ENCODE measurements around the gene DENND1A. TPM values are rescaled to one million over a fixed set of nuclear protein-coding genes. Genes with fewer than 3 reads are reported as not detected.

The DENND1A gene
- total and polyA plus RNA-seq, 2 experiments from 2014 or later, result 13.1 to 14.5 TPM

DNA sequence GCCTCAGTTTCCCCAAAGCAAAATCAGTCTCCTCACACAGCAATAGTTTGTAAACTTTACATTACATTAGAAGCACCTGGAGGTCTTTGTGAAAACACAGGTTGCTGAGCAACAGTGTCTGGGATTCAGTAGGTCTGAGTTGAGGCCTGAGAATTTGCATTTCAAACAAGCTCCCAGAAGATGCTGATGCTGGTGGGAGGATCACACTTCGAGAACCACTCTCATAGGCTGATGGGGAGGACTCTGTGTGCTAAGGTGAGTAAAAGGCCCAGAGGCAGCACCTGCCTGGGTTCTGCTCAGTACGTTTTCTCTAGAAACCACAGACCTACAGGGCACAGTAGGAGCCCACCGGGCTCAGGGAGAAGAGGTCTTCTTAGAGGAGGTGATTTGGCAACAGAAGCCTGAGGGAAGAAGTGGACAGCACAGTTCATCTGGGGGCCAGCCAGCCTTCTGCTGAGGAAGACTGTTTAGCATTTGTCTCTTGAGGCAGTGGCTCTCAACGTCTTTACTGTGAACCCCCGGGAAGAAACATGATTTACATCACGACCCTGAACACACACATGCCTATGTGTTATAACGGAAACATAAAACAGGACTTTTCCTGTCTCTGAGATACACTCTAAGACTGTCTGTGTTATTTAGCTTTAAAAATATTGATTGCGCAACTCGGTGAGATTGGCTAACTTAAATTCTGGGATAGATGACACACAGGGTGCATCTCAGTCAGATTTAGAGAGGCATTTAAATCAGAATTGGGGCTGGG lies 24.8 kb upstream of the DENND1A start:
- Histone ChIP-seq H3K9me3 (ENCODE audit: low read depth) (no peaks in the 10 kb centered on the region), H3K27ac (no peak overlapping the region), H3K27me3 (peaks cover 8% of the 10 kb centered on the region), H3K4me3 (no peak overlapping the region), H3K36me3 (no peaks in the 10 kb centered on the region), H3K4me1 (ENCODE audit: low read depth) (peaks cover 10% of the 10 kb centered on the region)
- DNase-seq (ENCODE audit: low read depth in 1 of 2, low spot score in 1 of 2), result peak in 1 of 2 donors; percentile 78
- TF ChIP-seq, protein P1, sequence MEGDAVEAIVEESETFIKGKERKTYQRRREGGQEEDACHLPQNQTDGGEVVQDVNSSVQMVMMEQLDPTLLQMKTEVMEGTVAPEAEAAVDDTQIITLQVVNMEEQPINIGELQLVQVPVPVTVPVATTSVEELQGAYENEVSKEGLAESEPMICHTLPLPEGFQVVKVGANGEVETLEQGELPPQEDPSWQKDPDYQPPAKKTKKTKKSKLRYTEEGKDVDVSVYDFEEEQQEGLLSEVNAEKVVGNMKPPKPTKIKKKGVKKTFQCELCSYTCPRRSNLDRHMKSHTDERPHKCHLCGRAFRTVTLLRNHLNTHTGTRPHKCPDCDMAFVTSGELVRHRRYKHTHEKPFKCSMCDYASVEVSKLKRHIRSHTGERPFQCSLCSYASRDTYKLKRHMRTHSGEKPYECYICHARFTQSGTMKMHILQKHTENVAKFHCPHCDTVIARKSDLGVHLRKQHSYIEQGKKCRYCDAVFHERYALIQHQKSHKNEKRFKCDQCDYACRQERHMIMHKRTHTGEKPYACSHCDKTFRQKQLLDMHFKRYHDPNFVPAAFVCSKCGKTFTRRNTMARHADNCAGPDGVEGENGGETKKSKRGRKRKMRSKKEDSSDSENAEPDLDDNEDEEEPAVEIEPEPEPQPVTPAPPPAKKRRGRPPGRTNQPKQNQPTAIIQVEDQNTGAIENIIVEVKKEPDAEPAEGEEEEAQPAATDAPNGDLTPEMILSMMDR (IDR thresholded peaks at IDR 0.05; ENCODE audit: low read depth, low read length), result no peak

DNA sequence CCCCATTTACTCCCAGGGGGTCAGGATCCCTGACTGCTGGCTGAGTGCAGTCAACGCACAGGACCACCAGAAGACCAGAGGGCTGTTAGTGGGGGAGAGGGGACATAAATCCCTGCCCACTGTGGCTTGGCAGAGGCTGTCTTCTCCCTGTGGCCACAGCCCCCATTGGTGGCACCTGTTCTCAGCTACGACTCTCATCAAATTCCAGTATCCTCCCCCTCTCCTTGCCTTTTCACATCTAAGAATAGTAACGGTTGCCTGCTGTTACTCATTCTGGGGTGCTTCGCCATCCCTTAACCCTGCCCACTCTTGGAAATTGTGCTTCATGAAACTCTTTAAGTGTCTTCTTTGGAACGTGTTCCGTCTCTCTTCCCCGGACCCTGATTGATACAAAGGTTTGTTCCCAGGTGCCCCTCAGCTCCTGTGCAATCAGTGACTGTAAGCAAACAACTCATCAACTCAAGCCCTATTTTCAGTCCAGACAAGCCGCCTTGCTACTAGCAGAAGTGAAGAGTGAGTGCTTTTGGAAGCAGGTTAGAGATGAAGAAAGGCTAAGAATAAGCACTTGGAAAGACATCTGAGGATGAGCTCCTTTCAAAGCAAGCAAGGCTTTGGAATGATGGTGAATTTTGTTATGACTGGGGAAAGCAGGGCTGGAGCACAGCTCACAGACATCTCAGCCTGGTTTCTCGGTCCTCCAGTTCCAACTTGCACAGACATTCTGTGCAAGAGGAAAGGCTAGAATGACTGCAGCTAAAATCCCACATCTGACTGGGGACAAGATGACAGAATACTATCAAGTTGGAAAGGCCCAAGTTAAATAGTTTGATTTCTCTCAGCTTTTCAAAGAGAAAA lies 22.9 kb upstream of the DENND1A start:
- Histone ChIP-seq H3K4me3 (no peak overlapping the region), H3K4me1 (ENCODE audit: low read depth) (peaks cover 10% of the 10 kb centered on the region), H3K27me3 (peaks cover 8% of the 10 kb centered on the region), H3K9me3 (ENCODE audit: low read depth) (no peaks in the 10 kb centered on the region), H3K36me3 (no peaks in the 10 kb centered on the region), H3K27ac (no peak overlapping the region)
- DNase-seq (ENCODE audit: low read depth in 1 of 2, low spot score in 1 of 2), result no peak
- TF ChIP-seq, protein P1 (IDR thresholded peaks at IDR 0.05; ENCODE audit: low read depth, low read length), result no peak

DNA sequence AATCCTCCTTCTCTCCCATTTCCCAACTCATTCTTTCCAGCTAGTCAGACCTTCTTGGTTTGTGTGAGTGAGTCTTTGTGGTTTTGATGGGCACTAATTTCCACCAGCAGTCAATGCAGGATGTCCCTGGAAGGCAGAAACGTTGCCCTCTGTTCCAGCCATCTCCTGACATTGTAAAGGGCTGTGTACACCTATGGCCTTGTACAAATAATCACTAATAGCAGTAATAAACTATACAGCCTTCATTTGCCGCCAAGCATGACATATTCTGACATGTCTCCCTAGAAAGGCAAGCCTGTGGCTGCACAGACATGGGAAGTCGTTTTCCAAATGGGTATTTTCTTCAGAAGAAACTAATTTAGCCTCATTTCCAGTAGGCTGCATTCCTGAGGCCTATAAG lies 18.4 kb upstream of the DENND1A start:
- TF ChIP-seq, protein P1 (IDR thresholded peaks at IDR 0.05; ENCODE audit: low read depth, low read length), result no peak
- Histone ChIP-seq H3K4me3 (no peak overlapping the region), H3K9me3 (ENCODE audit: low read depth) (no peaks in the 10 kb centered on the region), H3K27ac (no peak overlapping the region), H3K27me3 (no peaks in the 10 kb centered on the region), H3K4me1 (ENCODE audit: low read depth) (peaks cover 7% of the 10 kb centered on the region), H3K36me3 (no peaks in the 10 kb centered on the region)
- no peak for DNase-seq (ENCODE audit: low read depth in 1 of 2, low spot score in 1 of 2)

DNA sequence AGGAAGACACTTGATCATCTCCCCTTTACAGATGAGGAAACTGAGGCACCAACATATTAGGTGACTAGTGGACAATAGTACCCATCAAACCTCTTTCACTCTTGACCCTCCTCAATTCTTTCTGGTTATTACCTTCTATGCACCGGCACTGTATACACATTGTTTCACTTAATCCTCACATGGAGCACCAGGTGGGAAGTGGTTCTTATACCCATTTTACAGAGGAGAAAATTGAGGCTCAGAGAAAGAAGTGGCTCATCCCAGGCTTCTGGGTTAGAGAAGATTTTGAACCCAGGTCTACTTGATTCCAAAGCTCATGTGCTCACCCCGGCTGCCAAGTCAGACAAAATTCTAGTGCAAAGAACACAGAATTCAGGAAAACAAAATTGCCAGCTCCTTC lies 17.4 kb upstream of the DENND1A start:
- Histone ChIP-seq H3K36me3 (no peaks in the 10 kb centered on the region), H3K4me1 (ENCODE audit: low read depth) (no peaks in the 10 kb centered on the region), H3K27ac (no peak overlapping the region), H3K27me3 (no peaks in the 10 kb centered on the region), H3K4me3 (no peak overlapping the region), H3K9me3 (ENCODE audit: low read depth) (no peaks in the 10 kb centered on the region)
- DNase-seq (ENCODE audit: low read depth in 1 of 2, low spot score in 1 of 2), result no peak
- TF ChIP-seq, protein P1 (IDR thresholded peaks at IDR 0.05; ENCODE audit: low read depth, low read length), result no peak

DNA sequence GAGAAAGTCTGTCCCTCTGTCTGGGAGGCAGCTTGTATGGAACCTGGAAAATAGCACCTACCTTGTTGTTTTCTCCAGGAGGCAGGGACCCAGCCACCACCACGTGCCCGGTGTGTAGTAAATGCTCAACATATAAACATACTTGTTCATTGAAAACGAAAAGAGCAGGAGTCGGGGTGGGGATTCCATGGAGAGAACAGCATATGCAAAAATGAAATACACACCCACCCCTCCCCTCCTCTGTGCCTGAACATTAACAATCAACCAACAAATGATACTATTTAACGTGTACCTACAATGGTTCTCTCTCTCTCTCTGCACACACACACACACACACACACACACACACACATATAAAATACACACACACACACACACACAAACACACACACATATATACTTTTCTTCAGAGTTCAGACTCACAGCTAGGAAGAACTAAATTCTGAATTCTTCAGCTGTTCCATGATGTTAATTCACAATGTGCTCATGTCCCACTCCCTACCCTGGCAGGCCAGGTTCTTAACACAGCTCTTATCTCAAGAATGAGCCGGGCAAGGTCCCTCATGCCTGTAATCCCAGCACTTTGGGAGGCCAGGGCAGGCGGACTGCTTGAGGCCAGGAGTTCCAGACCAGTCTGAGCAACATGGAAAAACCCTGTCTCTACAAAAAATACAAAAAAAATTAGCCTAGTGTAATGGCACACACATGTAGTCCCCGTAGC lies 16.3 kb upstream of the DENND1A start:
- Histone ChIP-seq H3K36me3 (no peaks in the 10 kb centered on the region), H3K27ac (no peak overlapping the region), H3K4me1 (ENCODE audit: low read depth) (no peaks in the 10 kb centered on the region), H3K9me3 (ENCODE audit: low read depth) (no peaks in the 10 kb centered on the region), H3K27me3 (no peaks in the 10 kb centered on the region), H3K4me3 (no peak overlapping the region)
- DNase-seq (ENCODE audit: low read depth in 1 of 2, low spot score in 1 of 2), result peak; percentile 32 to 39
- TF ChIP-seq, protein P1 (IDR thresholded peaks at IDR 0.05; ENCODE audit: low read depth, low read length), result no peak
